ENCODE measurements around the gene C1orf216. TPM values are rescaled to one million over a fixed set of nuclear protein-coding genes. Genes with fewer than 3 reads are reported as not detected.

Gene C1orf216, protein sequence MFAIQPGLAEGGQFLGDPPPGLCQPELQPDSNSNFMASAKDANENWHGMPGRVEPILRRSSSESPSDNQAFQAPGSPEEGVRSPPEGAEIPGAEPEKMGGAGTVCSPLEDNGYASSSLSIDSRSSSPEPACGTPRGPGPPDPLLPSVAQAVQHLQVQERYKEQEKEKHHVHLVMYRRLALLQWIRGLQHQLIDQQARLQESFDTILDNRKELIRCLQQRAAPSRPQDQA
- total RNA-seq = 5.8 TPM

DNA sequence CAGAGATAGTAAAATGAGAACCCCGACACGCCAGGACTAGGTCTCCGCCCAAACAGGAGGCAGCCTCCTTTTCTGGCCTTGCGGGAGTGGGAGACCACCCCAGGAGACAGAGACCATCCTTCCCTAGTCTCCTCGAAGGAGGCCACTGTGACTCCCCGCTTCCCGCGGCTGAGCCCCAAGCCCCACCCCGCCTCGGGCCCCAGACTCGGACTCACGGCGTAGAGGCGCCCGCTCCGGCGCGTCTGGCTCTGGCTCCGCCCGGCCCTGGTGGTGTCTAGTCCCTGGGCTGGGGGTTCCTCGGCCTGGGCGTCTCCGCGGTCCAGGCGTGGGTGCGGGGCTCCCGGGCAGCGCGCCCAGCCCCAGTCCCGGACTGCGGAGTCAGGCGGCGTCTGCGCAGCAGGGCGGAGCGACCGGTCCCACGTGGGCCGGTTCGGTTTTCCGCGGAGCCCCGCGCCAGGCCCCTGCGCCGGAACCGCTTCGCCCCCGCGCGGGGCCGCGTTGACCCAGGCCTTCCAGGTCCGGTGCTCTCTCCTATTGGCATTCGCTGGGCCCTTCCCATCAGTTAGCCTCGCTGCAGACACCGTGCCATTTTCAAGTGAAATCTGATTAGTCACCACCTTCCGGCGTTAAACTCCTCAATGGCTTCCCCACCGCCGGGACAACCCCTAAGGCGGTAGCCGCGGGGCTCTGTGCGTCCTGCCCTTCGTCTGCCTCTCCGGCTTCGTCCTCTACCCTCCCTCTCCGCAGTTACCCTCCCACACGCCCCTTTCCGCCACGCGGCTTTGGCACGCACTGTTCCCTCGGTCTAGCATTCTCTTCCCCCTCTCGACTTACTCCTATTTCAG lies at the start of gene C1orf216:
Gene C1orf216, minus strand, starts transcription at position 393 of the 845 bp plus-strand sequence. CDS start 2,563 bp downstream, outside the sequence.

Other genes with a start within 250 kb of the C1orf216 start
- 74.8 TPM for gene KIAA0319L, start 161.5 kb downstream of the C1orf216 start, total RNA-seq
- 21.7 TPM for gene NCDN, start 161.1 kb downstream of the C1orf216 start, total RNA-seq
- 0.82 TPM for gene TFAP2E, start 145.6 kb downstream of the C1orf216 start, total RNA-seq
- gene PSMB2, start 77.4 kb downstream of the C1orf216 start, total RNA-seq = 28.9 TPM
- gene CLSPN, start 51.1 kb upstream of the C1orf216 start, total RNA-seq = 5.1 TPM
- gene AGO4, start 89.1 kb upstream of the C1orf216 start, total RNA-seq = 30.5 TPM
- 19.0 TPM for gene AGO1, start 164.3 kb upstream of the C1orf216 start, total RNA-seq
- gene AGO3, start 212.2 kb upstream of the C1orf216 start, total RNA-seq = 33.2 TPM